DND-41 (cell line): ENCODE data around the gene SLC13A3.

ENCODE experiments used
- ATAC-seq: fragments of 200-7000 bp; cut with Tn5 transposase; 3 replicates; pipeline ENCODE4 v1.9.1; 2021; ENCODE audit warnings: low read depth; ENCODE audit not compliant: insufficient read depth
- DNase-seq: peaks from one replicate; pipeline ENCODE4 v3.0.0-alpha.2; 2020
- H2AFZ ChIP-seq: 2 replicates; pipeline ENCODE4 v1.6.0; 2012; ENCODE audit warnings: low read depth, low read length
- H3K27ac ChIP-seq: 2 replicates; pipeline ENCODE4 v1.5.1; 2012; ENCODE audit warnings: low read length, inconsistent platforms
- H3K27me3 ChIP-seq: fragments of 200-600 bp; sonication (generic); 2 replicates; pipeline ENCODE4 v1.6.0; 2012; ENCODE audit warnings: low read length, mild to moderate bottlenecking, inconsistent platforms; ENCODE audit not compliant: insufficient read depth, poor library complexity
- H3K36me3 ChIP-seq: 2 replicates; pipeline ENCODE4 v1.5.1; 2012; ENCODE audit warnings: low read length, inconsistent platforms; ENCODE audit not compliant: insufficient read depth
- H3K4me1 ChIP-seq: 2 replicates; pipeline ENCODE4 v1.5.1; 2012; ENCODE audit warnings: mild to moderate bottlenecking, low read length; ENCODE audit not compliant: insufficient read depth
- H3K4me2 ChIP-seq: 2 replicates; pipeline ENCODE4 v1.6.0; 2012; ENCODE audit warnings: mild to moderate bottlenecking, moderate library complexity, low read length, inconsistent platforms; ENCODE audit not compliant: insufficient read depth
- H3K4me3 ChIP-seq, 2 experiments: fragments of 200-600 bp in 1 of 2; shearing (Covaris generic) in 1 of 2; 2 replicates each; pipeline ENCODE4 v1.5.1; 2012 to 2016; ENCODE audit warnings: inconsistent platforms in 2 of 2, low read length in 2 of 2, mild to moderate bottlenecking in 2 of 2, low read depth in 1 of 2, moderate library complexity in 1 of 2
- H3K79me2 ChIP-seq: 2 replicates; pipeline ENCODE4 v1.6.0; 2012; ENCODE audit warnings: low read length, inconsistent platforms; ENCODE audit not compliant: insufficient read depth
- H3K9ac ChIP-seq: 2 replicates; pipeline ENCODE4 v1.6.0; 2012; ENCODE audit warnings: low read depth, mild to moderate bottlenecking, inconsistent platforms, low read length, moderate library complexity
- H3K9me3 ChIP-seq: 2 replicates; pipeline ENCODE4 v1.5.1; 2012; ENCODE audit warnings: low read length, moderate library complexity, mild to moderate bottlenecking, inconsistent platforms; ENCODE audit not compliant: insufficient read depth, severe bottlenecking
- H4K20me1 ChIP-seq: 2 replicates; pipeline ENCODE4 v1.6.0; 2012; ENCODE audit warnings: low read length; ENCODE audit not compliant: insufficient read depth
- CTCF ChIP-seq: IDR thresholded peaks from 2 replicates; pipeline ENCODE4 v1.5.1; 2012; ENCODE audit warnings: borderline replicate concordance, low read length, moderate library complexity, mild to moderate bottlenecking; ENCODE audit not compliant: poor library complexity, severe bottlenecking; ENCODE audit errors: extremely low read depth
- EZH2 ChIP-seq: IDR thresholded peaks from 3 replicates; pipeline ENCODE4 v1.6.1; 2012; ENCODE audit warnings: borderline replicate concordance, low read depth, mild to moderate bottlenecking, moderate library complexity, low read length, inconsistent platforms; ENCODE audit not compliant: severe bottlenecking

The SLC13A3 gene

GRCh38 chr20:46564241-46564957 is 86.9 kb downstream of the SLC13A3 start:
- H4K20me1 ChIP-seq: no peaks in the 10 kb centered on the region
- H3K36me3 ChIP-seq: no peaks in the 10 kb centered on the region
- DNase-seq (no peak), ATAC-seq (no peak)
- no peaks in the 10 kb centered on the region for H3K4me1 ChIP-seq
- no peak for TF ChIP-seq CTCF
- TF ChIP-seq EZH2: no peak
- H3K9ac ChIP-seq: no peak overlapping the region
- H3K27me3 ChIP-seq: no peaks in the 10 kb centered on the region
- no peak overlapping the region for H3K4me2 ChIP-seq
- no peak overlapping the region for H3K4me3 ChIP-seq
- H2AFZ ChIP-seq: no peak overlapping the region
- no peak overlapping the region for H3K27ac ChIP-seq
- H3K79me2 ChIP-seq: no peaks in the 10 kb centered on the region
- no peaks in the 10 kb centered on the region for H3K9me3 ChIP-seq

- Histone ChIP-seq H3K9me3 (no peaks in the 10 kb centered on the region), H3K27ac (no peak overlapping the region), H2AFZ (no peak overlapping the region), H4K20me1 (no peaks in the 10 kb centered on the region), H3K4me1 (no peaks in the 10 kb centered on the region), H3K9ac (no peak overlapping the region), H3K27me3 (no peaks in the 10 kb centered on the region), H3K79me2 (no peaks in the 10 kb centered on the region), H3K36me3 (no peaks in the 10 kb centered on the region), H3K4me3 (no peak overlapping the region), H3K4me2 (no peak overlapping the region)
- no peak for DNase-seq
- no peak for TF ChIP-seq EZH2
- no peak for ATAC-seq
These were observed 87.4 kb downstream of the SLC13A3 start for GRCh38 chr20:46563860-46564221.

- no peaks in the 10 kb centered on the region for H3K27me3 ChIP-seq
- H4K20me1 ChIP-seq: no peaks in the 10 kb centered on the region
- TF ChIP-seq EZH2 (no peak), CTCF (no peak)
- H3K4me2 ChIP-seq: no peak overlapping the region
- H3K4me1 ChIP-seq: no peaks in the 10 kb centered on the region
- no peak overlapping the region for H3K4me3 ChIP-seq
- H3K9ac ChIP-seq: no peak overlapping the region
- H3K9me3 ChIP-seq: no peaks in the 10 kb centered on the region
- H3K36me3 ChIP-seq: no peaks in the 10 kb centered on the region
- DNase-seq: no peak
- H2AFZ ChIP-seq: no peak overlapping the region
- H3K27ac ChIP-seq: no peak overlapping the region
- no peak for ATAC-seq
- no peaks in the 10 kb centered on the region for H3K79me2 ChIP-seq
These were observed 87.9 kb downstream of the SLC13A3 start for GRCh38 chr20:46563170-46563859.

GRCh38 chr20:46562373-46563169 is 88.7 kb downstream of the SLC13A3 start:
- H3K27ac ChIP-seq: no peak overlapping the region
- peak; percentile 91 for TF ChIP-seq CTCF
- TF ChIP-seq EZH2: no peak
- H4K20me1 ChIP-seq: no peaks in the 10 kb centered on the region
- H3K79me2 ChIP-seq: no peaks in the 10 kb centered on the region
- H3K9ac ChIP-seq: no peak overlapping the region
- H3K9me3 ChIP-seq: no peaks in the 10 kb centered on the region
- DNase-seq: peak; percentile 63
- peak overlapping the region; percentile 43 for H2AFZ ChIP-seq
- no peaks in the 10 kb centered on the region for H3K4me1 ChIP-seq
- no peak overlapping the region for H3K4me3 ChIP-seq
- no peak overlapping the region for H3K4me2 ChIP-seq
- ATAC-seq: peak; percentile 85
- no peaks in the 10 kb centered on the region for H3K36me3 ChIP-seq
- H3K27me3 ChIP-seq: no peaks in the 10 kb centered on the region
